Fibroblast of pulmonary artery (primary cell): ENCODE measurements around the gene LHPP.

Experiments
- DNase-seq: peaks from one replicate; pipeline ENCODE4 v3.0.0-alpha.2; 2010; ENCODE audit warnings: low read depth
- H3K4me3 ChIP-seq: replicated peaks from 2 replicates; pipeline ENCODE4 v1.5.1; 2011; ENCODE audit warnings: low read depth, mild to moderate bottlenecking, control low read depth, low read length, moderate library complexity
- TF ChIP-seq, protein P1 (sequence below): IDR thresholded peaks from 2 replicates; pipeline ENCODE4 v1.5.1; 2011; ENCODE audit warnings: mild to moderate bottlenecking, control low read depth, low read length, inconsistent platforms; ENCODE audit errors: missing control alignments

LHPP gene

DNA sequence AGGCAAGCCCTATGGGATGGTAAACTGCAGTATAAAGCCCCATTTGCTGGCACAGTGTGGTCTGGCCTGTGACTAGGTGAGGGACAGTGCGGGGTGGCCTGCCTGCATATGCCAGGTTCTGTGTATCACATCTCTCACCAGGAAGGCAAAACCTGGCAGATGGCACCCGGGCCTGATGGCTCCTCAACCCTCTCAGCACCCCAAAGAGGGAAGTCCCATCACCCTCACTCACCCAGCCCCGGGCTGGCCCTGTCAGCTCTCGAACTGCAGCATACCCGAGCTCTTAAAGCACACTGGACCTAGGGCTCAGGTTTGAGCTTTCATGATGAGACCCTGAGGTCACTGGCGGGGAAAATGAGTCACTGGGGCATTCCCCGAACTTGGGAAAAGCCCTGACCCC is 130.5 kb downstream of the LHPP start:
- no peak for DNase-seq
- H3K4me3 ChIP-seq = no peak overlapping the region
- TF ChIP-seq, protein P1, sequence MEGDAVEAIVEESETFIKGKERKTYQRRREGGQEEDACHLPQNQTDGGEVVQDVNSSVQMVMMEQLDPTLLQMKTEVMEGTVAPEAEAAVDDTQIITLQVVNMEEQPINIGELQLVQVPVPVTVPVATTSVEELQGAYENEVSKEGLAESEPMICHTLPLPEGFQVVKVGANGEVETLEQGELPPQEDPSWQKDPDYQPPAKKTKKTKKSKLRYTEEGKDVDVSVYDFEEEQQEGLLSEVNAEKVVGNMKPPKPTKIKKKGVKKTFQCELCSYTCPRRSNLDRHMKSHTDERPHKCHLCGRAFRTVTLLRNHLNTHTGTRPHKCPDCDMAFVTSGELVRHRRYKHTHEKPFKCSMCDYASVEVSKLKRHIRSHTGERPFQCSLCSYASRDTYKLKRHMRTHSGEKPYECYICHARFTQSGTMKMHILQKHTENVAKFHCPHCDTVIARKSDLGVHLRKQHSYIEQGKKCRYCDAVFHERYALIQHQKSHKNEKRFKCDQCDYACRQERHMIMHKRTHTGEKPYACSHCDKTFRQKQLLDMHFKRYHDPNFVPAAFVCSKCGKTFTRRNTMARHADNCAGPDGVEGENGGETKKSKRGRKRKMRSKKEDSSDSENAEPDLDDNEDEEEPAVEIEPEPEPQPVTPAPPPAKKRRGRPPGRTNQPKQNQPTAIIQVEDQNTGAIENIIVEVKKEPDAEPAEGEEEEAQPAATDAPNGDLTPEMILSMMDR = no peak

GRCh38 chr10:124592736-124593430 is 131.3 kb downstream of the LHPP start:
- no peak overlapping the region for H3K4me3 ChIP-seq
- no peak for DNase-seq
- TF ChIP-seq, protein P1 = no peak

DNA sequence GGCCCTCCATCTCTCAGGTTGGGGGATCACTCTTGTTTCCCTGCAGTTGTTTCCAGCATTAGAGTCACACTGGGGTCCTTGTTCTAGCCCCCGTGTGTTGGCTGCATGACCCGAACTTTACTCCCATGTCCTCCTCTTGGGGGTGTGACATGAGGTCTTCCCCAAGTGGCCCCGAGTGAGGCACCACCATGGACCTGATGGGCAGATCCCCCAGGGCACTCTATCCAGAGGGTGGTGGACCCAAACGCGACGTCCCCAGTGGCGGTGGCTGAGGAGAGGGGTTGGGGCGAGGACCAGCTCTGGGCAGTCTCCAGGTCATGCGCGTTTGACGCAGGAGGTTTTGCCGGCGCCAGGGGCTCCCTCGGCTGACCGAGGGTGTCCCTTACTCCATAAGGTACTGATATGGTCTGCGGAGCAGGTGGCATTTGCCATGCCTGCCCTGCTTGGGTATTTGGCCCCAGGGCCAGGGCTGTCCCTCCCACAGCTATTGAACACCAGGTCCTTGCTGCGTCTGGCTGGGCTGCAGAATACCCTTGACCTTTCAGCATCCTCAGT is 131.9 kb downstream of the LHPP start:
- H3K4me3 ChIP-seq = no peak overlapping the region
- TF ChIP-seq, protein P1 = no peak
- no peak for DNase-seq

DNA sequence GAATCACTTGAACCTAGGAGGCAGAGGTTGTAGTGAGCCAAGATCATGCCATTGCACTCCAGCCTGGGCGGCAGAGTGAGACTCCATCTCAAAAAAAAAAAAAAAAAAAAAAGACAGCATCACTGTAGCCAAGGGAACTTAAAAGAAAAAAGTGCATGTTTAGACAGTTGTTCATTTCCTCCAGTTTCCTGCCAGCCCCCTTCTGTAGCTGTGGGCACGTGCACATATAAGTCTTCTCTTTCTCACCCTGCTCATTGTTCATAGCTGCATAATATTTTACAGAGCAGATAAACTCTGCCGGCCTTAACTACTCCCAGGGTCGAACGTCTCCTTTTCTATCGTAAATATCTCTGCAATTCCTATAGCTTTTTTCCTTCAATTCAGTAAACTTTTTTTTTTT is 132.6 kb downstream of the LHPP start:
- H3K4me3 ChIP-seq = no peak overlapping the region
- peak; percentile 36 for DNase-seq
- TF ChIP-seq, protein P1 = no peak

DNA sequence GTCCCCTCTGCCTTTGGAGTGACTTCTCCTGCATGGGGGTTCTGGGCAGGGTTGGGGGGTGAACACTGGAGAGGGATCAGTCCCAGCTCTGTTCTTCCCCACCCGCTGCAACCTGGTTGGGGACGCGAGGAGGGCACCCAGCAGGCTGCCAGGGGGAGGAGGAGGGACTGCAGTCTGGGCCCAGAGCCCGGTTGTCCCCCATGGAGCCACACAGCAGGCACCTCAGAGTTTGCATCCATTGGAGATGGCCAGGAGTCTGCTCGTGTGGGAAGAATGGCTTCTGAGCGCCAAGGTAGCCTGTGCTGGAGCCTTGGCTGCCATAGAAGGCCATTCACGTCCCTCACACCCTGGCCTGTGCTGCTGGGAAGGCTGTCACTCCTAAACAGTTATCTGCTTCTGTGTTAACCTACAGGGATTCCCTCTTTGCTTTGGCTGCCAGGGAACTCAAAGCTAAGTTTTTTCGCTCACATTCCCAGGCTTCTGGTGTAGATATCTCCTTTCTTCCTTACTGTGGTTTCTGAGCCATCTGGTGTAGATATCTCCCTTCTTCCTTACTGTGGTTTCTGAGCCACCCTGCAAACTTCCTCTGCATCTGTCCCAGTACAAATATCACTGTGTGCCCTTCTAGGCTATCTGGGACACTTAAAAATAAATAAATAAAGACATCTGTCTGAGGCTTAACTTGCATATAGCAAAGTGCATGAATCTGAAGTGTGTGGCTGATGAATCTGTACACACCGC is 133.7 kb downstream of the LHPP start:
- DNase-seq = no peak

GRCh38 chr10:124596116-124596785 is 134.6 kb downstream of the LHPP start:
- H3K4me3 ChIP-seq = no peak overlapping the region
- TF ChIP-seq, protein P1 = no peak
- no peak for DNase-seq

More for the DNA sequence above, 133.7 kb downstream of the LHPP start:
- TF ChIP-seq, protein P1 = no peak
- no peak overlapping the region for H3K4me3 ChIP-seq
